ENCODE results near the gene MYO16.

MYO16 gene

GRCh38 chr13:109126891-109127641 lies 497.7 kb downstream of the MYO16 start:
- DNase-seq (ENCODE audit: low spot score), result no peak

GRCh38 chr13:109128121-109128520 lies 498.7 kb downstream of the MYO16 start:
- no peak for DNase-seq (ENCODE audit: low spot score)

- no peak for DNase-seq (ENCODE audit: low spot score)
Observed at GRCh38 chr13:109130093-109130835, 500.9 kb downstream of the MYO16 start.

- DNase-seq (ENCODE audit: low spot score), result no peak
Observed at GRCh38 chr13:109131698-109132257, 502.4 kb downstream of the MYO16 start.

- no peak for DNase-seq (ENCODE audit: low spot score)
Observed at GRCh38 chr13:109135018-109135417, 505.6 kb downstream of the MYO16 start.

GRCh38 chr13:109136873-109137272 lies 507.5 kb downstream of the MYO16 start:
- DNase-seq (ENCODE audit: low spot score), result no peak

GRCh38 chr13:109139346-109139745 lies 509.9 kb downstream of the MYO16 start:
- no peak for DNase-seq (ENCODE audit: low spot score)

GRCh38 chr13:109140054-109140453 lies 510.6 kb downstream of the MYO16 start:
- DNase-seq (ENCODE audit: low spot score), result no peak

GRCh38 chr13:109140479-109141349 lies 511.3 kb downstream of the MYO16 start:
- DNase-seq (ENCODE audit: low spot score), result no peak

GRCh38 chr13:109141706-109142105 lies 512.3 kb downstream of the MYO16 start:
- no peak for DNase-seq (ENCODE audit: low spot score)

GRCh38 chr13:109144693-109145437 lies 515.5 kb downstream of the MYO16 start:
- no peak for DNase-seq (ENCODE audit: low spot score)

GRCh38 chr13:109145631-109146030 lies 516.2 kb downstream of the MYO16 start:
- DNase-seq (ENCODE audit: low spot score), result no peak

GRCh38 chr13:109146393-109146792 lies 517.0 kb downstream of the MYO16 start:
- DNase-seq (ENCODE audit: low spot score), result no peak

- DNase-seq (ENCODE audit: low spot score), result no peak
Observed at GRCh38 chr13:109146912-109147647, 517.7 kb downstream of the MYO16 start.

- no peak for DNase-seq (ENCODE audit: low spot score)
Observed at GRCh38 chr13:109148243-109148642, 518.8 kb downstream of the MYO16 start.

- no peak for DNase-seq (ENCODE audit: low spot score)
Observed at GRCh38 chr13:109150696-109151095, 521.3 kb downstream of the MYO16 start.

GRCh38 chr13:109151255-109151654 lies 521.8 kb downstream of the MYO16 start:
- DNase-seq (ENCODE audit: low spot score), result no peak

GRCh38 chr13:109151696-109152095 lies 522.3 kb downstream of the MYO16 start:
- DNase-seq (ENCODE audit: low spot score), result no peak

GRCh38 chr13:109152311-109152820 lies 523.0 kb downstream of the MYO16 start:
- no peak for DNase-seq (ENCODE audit: low spot score)

GRCh38 chr13:109152941-109153340 lies 523.5 kb downstream of the MYO16 start:
- no peak for DNase-seq (ENCODE audit: low spot score)

Data from left forelimb (tissue), 1 donor.